NCI-H524 (cell line): ENCODE results near the gene ASXL3.

Source experiments
- DNase-seq, 2 experiments: peaks; one replicate each; lab custom pipeline; 2025; lab: John Stamatoyannopoulos, UW

The ASXL3 gene

GRCh38 chr18:33577685-33578517, at the start of gene ASXL3:
Gene ASXL3 (plus strand): TSS chr18:33578219. CDS start chr18:33578632, 413 bp downstream.
- DNase-seq: peak in 1 of 2 experiments; percentile 42

GRCh38 chr18:33532978-33533377, 45.0 kb upstream of the ASXL3 start:
- no peak for DNase-seq

- DNase-seq: no peak
Observed at GRCh38 chr18:33536904-33537303, 41.1 kb upstream of the ASXL3 start.

- no peak for DNase-seq
Observed at GRCh38 chr18:33538418-33539042, 39.5 kb upstream of the ASXL3 start.

GRCh38 chr18:33540392-33540791, 37.6 kb upstream of the ASXL3 start:
- DNase-seq: no peak

GRCh38 chr18:33541316-33541715, 36.7 kb upstream of the ASXL3 start:
- no peak for DNase-seq

- DNase-seq: no peak
Observed at GRCh38 chr18:33556846-33557245, 21.2 kb upstream of the ASXL3 start.

- DNase-seq: no peak
Observed at GRCh38 chr18:33557706-33558105, 20.3 kb upstream of the ASXL3 start.

GRCh38 chr18:33558529-33558928, 19.5 kb upstream of the ASXL3 start:
- no peak for DNase-seq

GRCh38 chr18:33560686-33561370, 17.2 kb upstream of the ASXL3 start:
- peak in 1 of 2 experiments; percentile 27 for DNase-seq

GRCh38 chr18:33562741-33563140, 15.3 kb upstream of the ASXL3 start:
- no peak for DNase-seq

- DNase-seq: no peak
Observed at GRCh38 chr18:33567705-33568104, 10.3 kb upstream of the ASXL3 start.

GRCh38 chr18:33571998-33572787, 5.8 kb upstream of the ASXL3 start:
- no peak for DNase-seq

- no peak for DNase-seq
Observed at GRCh38 chr18:33573193-33573592, 4.8 kb upstream of the ASXL3 start.

GRCh38 chr18:33575451-33575850, 2.6 kb upstream of the ASXL3 start:
- DNase-seq: no peak

- no peak for DNase-seq
Observed at GRCh38 chr18:33576999-33577646, 896 bp upstream of the ASXL3 start.

GRCh38 chr18:33578518-33579348, 714 bp downstream of the ASXL3 start:
- DNase-seq: peak in 1 of 2 experiments; percentile 22

- DNase-seq: peak; percentile 47 to 56
Observed at GRCh38 chr18:33579349-33580215, 1.6 kb downstream of the ASXL3 start.

GRCh38 chr18:33580546-33580945, 2.5 kb downstream of the ASXL3 start:
- no peak for DNase-seq

GRCh38 chr18:33581856-33582255, 3.8 kb downstream of the ASXL3 start:
- DNase-seq: no peak
